Activated naive CD8-positive, alpha-beta T cell treated with anti-CD3 and anti-CD28 coated beads for 36 hours (primary cell): ENCODE data around the gene MYL5. TPM values are rescaled to one million over a fixed set of nuclear protein-coding genes. Genes with fewer than 3 reads are reported as not detected.

ENCODE experiments used
- DNase-seq: peaks from one replicate; pipeline ENCODE4 v3.0.0; 2021
- H3K27ac Mint-ChIP-seq: one replicate; pipeline ENCODE4 v1.8.0; 2022; ENCODE audit warnings: mild to moderate bottlenecking, moderate library complexity, mixed read lengths
- H3K27me3 Mint-ChIP-seq: one replicate; pipeline ENCODE4 v1.8.0; 2022; ENCODE audit warnings: mild to moderate bottlenecking, mixed read lengths
- H3K36me3 Mint-ChIP-seq: one replicate; pipeline ENCODE4 v1.8.0; 2021; ENCODE audit warnings: mild to moderate bottlenecking, mixed read lengths
- H3K4me1 Mint-ChIP-seq: one replicate; pipeline ENCODE4 v1.8.0; 2021; ENCODE audit warnings: mixed read lengths
- H3K4me3 Mint-ChIP-seq: one replicate; pipeline ENCODE4 v1.8.0; 2022; ENCODE audit warnings: mild to moderate bottlenecking, moderate library complexity, mixed read lengths
- H3K9me3 Mint-ChIP-seq: one replicate; pipeline ENCODE4 v1.8.0; 2022; ENCODE audit warnings: mixed read lengths
- total RNA-seq, 2 experiments: library from RNA; stranded (reverse); gene quantifications; one replicate each; pipeline ENCODE4 v1.2.3, GENCODE V29; 2021

Gene MYL5
- total RNA-seq, 2 experiments from 2014 or later: 22.7 to 22.9 TPM

DNA sequence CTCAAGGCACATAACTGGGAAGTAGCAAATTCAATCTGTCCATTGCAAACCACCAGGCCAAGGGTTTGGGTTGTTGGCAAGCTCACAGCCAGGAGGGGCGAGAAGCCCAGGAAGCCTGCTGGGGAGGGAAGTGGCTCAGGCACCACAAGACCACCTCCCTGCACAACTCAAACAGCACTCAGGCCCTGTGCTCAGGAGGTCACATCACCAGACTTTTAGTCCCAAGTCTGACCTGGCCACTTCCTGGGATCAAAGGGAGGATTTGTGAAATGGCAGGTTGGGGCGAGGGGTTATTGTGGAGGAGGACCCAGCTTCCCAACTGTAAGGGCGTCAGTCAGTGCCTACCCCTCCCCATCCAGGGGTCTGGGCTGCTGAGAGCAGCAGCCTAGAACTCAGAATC is 2.6 kb upstream of the MYL5 start:
- Mint-ChIP-seq H3K4me1 (peaks cover 16% of the 10 kb centered on the region), H3K36me3 (peaks cover 22% of the 10 kb centered on the region), H3K9me3 (no peaks in the 10 kb centered on the region), H3K27ac (no peak overlapping the region), H3K27me3 (no peaks in the 10 kb centered on the region), H3K4me3 (no peak overlapping the region)
- no peak for DNase-seq

GRCh38 chr4:673349-674091 is 822 bp upstream of the MYL5 start:
- H3K9me3 Mint-ChIP-seq: no peaks in the 10 kb centered on the region
- peaks cover 16% of the 10 kb centered on the region for H3K4me1 Mint-ChIP-seq
- no peak for DNase-seq

DNA sequence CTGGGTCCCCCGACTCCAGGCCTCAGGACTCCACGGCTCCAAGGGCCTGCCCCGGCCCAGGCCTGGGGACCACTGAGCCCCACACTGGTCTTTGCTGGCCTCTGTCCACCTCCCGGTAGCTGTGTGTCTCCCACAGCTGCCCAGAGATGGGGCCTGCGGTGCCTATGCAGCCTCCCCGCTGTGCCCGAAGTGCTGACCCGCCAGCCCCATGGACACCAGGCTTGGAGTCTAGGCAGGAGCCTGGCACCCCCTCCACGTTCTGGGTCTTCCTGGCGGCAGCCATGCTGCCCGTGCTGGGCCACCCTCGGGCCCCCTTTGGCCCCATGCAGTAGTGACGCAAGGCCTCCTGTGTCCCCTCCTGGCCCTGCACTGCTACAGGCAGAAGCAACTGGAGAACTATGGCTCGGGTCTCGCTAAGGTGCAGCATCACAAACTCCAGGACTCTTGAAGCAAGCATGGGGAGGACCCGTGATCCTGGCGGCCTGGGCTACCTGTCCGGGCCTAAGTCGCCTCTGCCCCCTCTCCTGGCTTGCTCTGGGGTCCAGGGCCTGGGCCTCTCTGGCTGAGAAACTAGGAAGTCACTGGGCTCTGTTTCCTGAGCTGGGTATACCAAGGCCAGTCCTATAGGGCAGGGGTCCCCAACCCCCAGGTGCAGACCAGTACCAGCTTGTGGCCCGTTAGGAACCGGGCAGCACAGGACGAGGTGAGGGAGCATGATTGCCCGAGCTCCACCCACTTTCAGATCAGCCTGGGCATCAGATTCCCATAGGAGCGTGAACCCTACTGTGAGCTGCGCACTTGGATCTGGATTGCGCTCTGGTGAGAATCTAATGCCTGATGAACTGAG is 917 bp downstream of the MYL5 start:
- H3K27me3 Mint-ChIP-seq: no peaks in the 10 kb centered on the region
- peak; percentile 40 for DNase-seq
- peak overlapping the region; percentile 85 for H3K4me3 Mint-ChIP-seq
- peak overlapping the region; percentile 83 for H3K27ac Mint-ChIP-seq
- peaks cover 22% of the 10 kb centered on the region for H3K36me3 Mint-ChIP-seq
- no peaks in the 10 kb centered on the region for H3K9me3 Mint-ChIP-seq
- H3K4me1 Mint-ChIP-seq: peaks cover 16% of the 10 kb centered on the region

More at GRCh38 chr4:673349-674091, 822 bp upstream of the MYL5 start:
- Mint-ChIP-seq H3K27ac (peak overlapping the region; percentile 83), H3K27me3 (no peaks in the 10 kb centered on the region), H3K4me3 (peak overlapping the region; percentile 92), H3K36me3 (peaks cover 22% of the 10 kb centered on the region)

DNA sequence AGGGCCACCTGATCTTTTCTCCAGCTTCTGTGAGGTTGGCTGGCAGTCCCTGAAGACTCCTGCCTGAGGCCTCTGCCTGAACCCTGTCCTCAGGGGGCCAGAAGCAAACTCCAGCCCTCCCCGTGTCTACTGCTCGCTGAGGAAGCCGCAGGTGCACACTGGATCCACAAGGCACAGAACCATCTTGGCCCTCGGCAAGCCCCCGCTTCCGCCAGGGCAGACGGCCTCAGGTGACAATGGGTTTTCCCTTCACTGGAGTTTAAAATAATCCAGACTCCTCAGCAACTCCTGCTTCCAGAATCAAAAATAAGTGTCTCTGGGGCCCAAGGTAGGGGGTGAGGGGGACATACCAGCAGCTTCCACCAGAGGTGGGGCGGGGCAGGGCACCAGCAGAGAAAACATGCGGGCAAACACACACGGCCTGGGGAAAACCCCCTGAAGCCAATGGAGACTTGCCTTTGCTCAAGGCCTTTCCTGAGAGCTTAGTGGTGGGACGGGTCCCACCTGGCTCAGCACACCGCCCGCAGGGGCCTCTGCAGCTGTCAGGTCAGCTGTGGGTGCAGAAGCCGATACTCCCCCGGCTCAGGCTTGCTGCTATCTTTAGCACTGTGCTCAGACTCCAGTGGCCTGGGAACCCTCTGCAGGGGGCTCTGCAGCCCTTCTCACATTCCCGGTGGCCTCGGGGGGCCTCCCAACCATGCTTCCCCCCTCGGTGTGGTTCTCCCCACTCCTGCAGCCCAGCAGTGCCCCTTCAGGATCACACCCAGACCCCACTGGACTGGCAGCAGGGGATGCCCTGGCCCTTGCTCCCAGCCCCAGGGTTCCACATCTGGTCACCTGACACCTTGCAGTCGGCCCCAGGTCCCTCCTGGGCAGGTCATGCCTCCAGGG is 1.9 kb downstream of the MYL5 start:
- peak overlapping the region; percentile 85 for H3K4me3 Mint-ChIP-seq
- peaks cover 16% of the 10 kb centered on the region for H3K4me1 Mint-ChIP-seq
- H3K27me3 Mint-ChIP-seq: no peaks in the 10 kb centered on the region
- peaks cover 17% of the 10 kb centered on the region for H3K36me3 Mint-ChIP-seq
- peak overlapping the region; percentile 56 for H3K27ac Mint-ChIP-seq
- no peak for DNase-seq
- H3K9me3 Mint-ChIP-seq: no peaks in the 10 kb centered on the region

DNA sequence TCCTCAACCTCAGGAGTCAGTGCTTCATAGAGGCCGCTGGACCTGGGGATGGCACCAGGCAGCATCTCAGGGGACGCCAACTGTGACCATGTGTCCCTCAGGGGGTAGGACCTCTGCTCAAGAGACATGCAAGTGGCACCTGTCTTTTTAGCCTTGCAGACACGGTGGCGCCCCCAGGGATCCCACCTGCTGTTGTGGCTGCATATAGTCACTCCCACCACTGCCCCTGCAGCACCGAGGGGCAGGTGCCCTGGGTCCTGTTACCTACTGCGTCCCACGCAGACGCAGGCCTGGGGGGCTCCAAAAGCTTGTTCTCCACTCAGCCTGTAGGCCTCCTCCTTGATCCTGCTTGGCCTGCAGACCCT is 2.5 kb downstream of the MYL5 start:
- H3K27ac Mint-ChIP-seq: no peak overlapping the region
- peaks cover 17% of the 10 kb centered on the region for H3K36me3 Mint-ChIP-seq
- H3K9me3 Mint-ChIP-seq: no peaks in the 10 kb centered on the region
- H3K27me3 Mint-ChIP-seq: no peaks in the 10 kb centered on the region
- no peak overlapping the region for H3K4me3 Mint-ChIP-seq
- peaks cover 16% of the 10 kb centered on the region for H3K4me1 Mint-ChIP-seq
- no peak for DNase-seq

GRCh38 chr4:677431-678293 is 3.3 kb downstream of the MYL5 start:
- Mint-ChIP-seq H3K36me3 (peaks cover 13% of the 10 kb centered on the region), H3K27me3 (no peaks in the 10 kb centered on the region), H3K9me3 (no peaks in the 10 kb centered on the region), H3K27ac (peak overlapping the region; percentile 48), H3K4me1 (peaks cover 15% of the 10 kb centered on the region), H3K4me3 (no peak overlapping the region)
- DNase-seq: no peak

DNA sequence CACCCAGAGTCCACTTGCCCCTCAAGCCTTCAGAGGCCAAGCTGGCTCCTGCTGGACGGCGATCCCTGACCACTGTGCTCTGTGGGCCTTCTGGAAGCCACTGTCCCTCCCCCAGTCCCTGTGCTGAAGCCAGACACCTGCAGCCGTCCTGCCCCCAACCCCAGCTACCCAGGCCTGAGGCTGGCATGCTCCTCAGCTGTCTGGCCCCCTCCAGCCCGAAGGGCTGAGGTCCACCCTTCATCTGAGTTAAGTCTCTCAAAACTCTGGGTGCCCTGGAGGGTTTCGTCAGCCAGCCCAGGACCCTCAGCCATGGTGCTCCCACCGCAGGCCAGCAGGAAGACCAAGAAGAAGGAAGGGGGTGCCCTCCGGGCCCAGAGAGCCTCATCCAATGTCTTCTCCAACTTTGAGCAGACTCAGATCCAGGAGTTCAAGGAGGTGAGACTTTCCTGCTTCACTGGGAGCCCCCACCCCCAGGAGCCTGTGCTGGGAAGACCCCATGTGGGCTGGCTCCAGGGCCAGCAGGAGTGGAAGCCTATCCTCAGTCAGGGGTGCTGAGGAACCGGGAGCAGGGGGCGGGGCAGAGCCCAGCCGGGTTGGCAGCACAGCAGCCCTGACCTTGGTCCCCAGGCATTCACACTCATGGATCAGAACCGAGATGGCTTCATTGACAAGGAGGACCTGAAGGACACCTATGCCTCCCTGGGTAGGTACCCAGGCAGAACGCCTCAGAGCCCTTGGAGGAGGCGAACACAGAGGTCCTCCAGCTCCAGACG is 4.2 kb downstream of the MYL5 start:
- no peaks in the 10 kb centered on the region for H3K27me3 Mint-ChIP-seq
- no peak for DNase-seq
- no peak overlapping the region for H3K27ac Mint-ChIP-seq
- peaks cover 9% of the 10 kb centered on the region for H3K4me1 Mint-ChIP-seq
- H3K36me3 Mint-ChIP-seq: peaks cover 4% of the 10 kb centered on the region
- no peaks in the 10 kb centered on the region for H3K9me3 Mint-ChIP-seq
- H3K4me3 Mint-ChIP-seq: no peak overlapping the region

GRCh38 chr4:679104-679481 is 4.8 kb downstream of the MYL5 start:
- H3K9me3 Mint-ChIP-seq: no peaks in the 10 kb centered on the region
- H3K4me3 Mint-ChIP-seq: no peak overlapping the region
- H3K4me1 Mint-ChIP-seq: peaks cover 9% of the 10 kb centered on the region
- no peak for DNase-seq
- no peak overlapping the region for H3K27ac Mint-ChIP-seq
- H3K27me3 Mint-ChIP-seq: no peaks in the 10 kb centered on the region
- peaks cover 4% of the 10 kb centered on the region for H3K36me3 Mint-ChIP-seq

DNA sequence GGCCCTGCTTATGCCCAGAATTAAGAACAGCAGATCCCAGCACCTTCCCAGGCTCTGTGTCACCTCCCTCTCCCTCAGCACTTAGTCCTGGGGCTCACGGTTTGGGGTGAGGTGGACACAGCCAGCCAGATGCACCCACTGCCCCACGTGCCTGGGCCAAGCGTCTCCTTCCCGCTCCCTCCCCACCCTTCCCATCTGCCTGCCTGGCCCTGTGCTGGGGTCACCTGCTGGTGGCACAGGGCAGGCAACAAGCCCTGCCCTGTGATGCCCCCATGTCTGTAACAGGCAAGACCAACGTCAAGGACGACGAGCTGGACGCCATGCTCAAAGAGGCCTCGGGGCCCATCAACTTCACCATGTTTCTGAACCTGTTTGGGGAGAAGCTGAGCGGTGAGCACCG is 5.3 kb downstream of the MYL5 start:
- no peak for DNase-seq
- Mint-ChIP-seq H3K4me3 (no peak overlapping the region), H3K9me3 (no peaks in the 10 kb centered on the region), H3K4me1 (peaks cover 9% of the 10 kb centered on the region), H3K36me3 (peaks cover 4% of the 10 kb centered on the region), H3K27ac (no peak overlapping the region), H3K27me3 (peaks cover 3% of the 10 kb centered on the region)

DNA sequence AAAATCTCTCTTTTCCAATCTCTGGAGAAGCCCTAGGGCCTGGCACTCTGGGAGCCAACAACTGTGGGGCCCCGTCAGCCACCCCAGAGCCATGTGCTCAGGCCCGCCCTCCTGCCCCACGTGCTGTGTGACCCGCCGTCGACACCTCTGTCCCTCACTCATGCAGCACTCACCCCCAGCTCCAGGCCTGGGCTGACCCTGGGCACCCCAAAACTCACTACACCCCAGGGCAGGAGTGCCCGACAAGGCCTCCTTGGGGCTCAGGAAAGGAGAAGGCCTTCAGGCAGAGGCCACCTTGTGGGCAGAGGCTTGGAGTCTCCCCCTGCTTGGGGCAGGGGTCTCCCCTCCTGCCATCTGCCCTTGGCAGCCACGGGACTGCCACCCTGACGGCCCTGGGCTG is 5.7 kb downstream of the MYL5 start:
- Mint-ChIP-seq H3K27ac (no peak overlapping the region), H3K4me1 (peaks cover 9% of the 10 kb centered on the region), H3K4me3 (peak overlapping the region; percentile 65), H3K36me3 (peaks cover 4% of the 10 kb centered on the region), H3K9me3 (no peaks in the 10 kb centered on the region), H3K27me3 (peaks cover 3% of the 10 kb centered on the region)
- DNase-seq: no peak

GRCh38 chr4:680551-680927 is 6.2 kb downstream of the MYL5 start:
- peaks cover 3% of the 10 kb centered on the region for H3K27me3 Mint-ChIP-seq
- no peak for DNase-seq
- H3K36me3 Mint-ChIP-seq: peaks cover 4% of the 10 kb centered on the region
- peak overlapping the region; percentile 65 for H3K27ac Mint-ChIP-seq
- H3K4me1 Mint-ChIP-seq: peaks cover 6% of the 10 kb centered on the region
- H3K4me3 Mint-ChIP-seq: peak overlapping the region; percentile 65
- H3K9me3 Mint-ChIP-seq: no peaks in the 10 kb centered on the region

DNA sequence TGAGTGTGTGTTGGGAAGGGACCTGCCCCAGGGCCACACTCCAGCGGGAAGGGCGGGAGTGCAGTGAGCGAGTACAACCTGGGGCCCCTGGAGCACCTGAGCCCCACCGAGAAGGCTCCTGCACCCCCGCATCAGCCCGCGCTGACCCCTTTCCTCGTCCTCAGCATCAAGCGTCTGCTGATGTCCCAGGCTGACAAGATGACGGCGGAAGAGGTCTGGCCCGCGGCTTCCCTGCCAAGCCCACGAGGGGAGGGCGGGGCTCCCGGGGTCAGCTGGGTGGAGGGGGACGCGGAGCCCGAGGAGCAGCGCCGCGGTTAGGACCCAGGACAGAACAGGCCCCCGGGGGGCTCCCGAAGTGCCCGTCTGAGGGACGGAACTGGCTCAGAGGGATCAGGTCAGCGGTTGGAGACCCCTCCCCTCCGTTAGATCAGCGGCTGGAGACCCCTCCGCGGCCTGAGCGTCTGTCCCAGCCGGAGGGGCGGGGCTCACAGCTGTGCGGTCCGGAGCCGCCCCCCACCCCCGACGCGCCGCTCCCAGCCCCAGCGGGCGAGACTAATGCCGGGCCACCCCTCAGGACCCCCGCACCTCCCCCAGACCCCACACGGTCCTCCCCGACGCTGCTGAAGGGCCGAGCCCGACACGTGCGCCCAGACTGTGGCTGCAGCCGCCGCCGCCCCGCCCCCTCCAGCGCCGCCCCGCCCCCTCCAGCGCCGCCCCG is 6.7 kb downstream of the MYL5 start:
- peak; percentile 79 for DNase-seq
- Mint-ChIP-seq H3K4me3 (peak overlapping the region; percentile 65), H3K4me1 (peaks cover 2% of the 10 kb centered on the region), H3K27ac (peak overlapping the region; percentile 65), H3K27me3 (peaks cover 3% of the 10 kb centered on the region), H3K9me3 (no peaks in the 10 kb centered on the region), H3K36me3 (peaks cover under 1% of the 10 kb centered on the region)

DNA sequence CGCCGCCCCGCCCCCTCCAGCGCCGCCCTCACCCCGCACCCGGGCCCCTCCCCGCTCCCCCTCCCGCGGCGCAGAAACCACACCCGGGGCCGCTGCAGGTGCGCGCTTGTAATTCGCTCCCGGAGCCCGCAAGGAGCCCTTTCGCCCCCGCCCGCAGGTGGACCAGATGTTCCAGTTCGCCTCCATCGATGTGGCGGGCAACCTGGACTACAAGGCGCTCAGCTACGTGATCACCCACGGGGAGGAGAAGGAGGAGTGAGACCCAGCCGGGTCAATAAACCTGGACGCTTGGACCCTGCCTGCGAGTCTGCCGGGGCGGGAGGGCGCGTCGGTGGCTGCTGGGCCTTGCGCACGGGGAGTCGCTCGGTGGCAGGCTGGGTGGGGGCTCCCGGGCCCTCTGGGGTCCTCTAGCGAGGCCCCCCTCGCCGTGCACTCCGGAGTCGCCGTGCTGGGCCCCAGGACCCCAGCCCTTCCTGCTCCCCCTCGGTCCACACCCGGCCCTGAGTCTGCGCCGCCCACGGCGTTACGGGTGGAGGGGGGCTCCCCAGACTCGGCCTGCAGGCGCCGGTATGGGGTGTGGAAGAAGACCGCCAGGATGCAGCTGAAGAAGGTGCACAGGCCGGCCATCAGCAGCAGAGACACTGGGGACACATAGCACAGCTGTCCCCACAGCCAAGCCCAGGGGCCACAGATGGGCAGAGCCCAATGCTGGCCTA is 7.6 kb downstream of the MYL5 start:
- peaks cover 3% of the 10 kb centered on the region for H3K27me3 Mint-ChIP-seq
- no peak overlapping the region for H3K27ac Mint-ChIP-seq
- peak overlapping the region; percentile 48 for H3K4me3 Mint-ChIP-seq
- no peaks in the 10 kb centered on the region for H3K4me1 Mint-ChIP-seq
- no peaks in the 10 kb centered on the region for H3K9me3 Mint-ChIP-seq
- peak; percentile 62 for DNase-seq
- no peaks in the 10 kb centered on the region for H3K36me3 Mint-ChIP-seq
